HepG2 (cell line): Measurements from ENCODE around the gene TMEM198. TPM values are rescaled to one million over a fixed set of nuclear protein-coding genes. Genes with fewer than 3 reads are reported as not detected.

Source experiments
- ARID5B ChIP-seq: IDR thresholded peaks from 2 replicates; pipeline ENCODE4 v1.4.0; 2020; ENCODE audit warnings: mild to moderate bottlenecking, missing genetic modification reagents
- GABPB1 ChIP-seq: IDR thresholded peaks from 2 replicates; pipeline ENCODE4 v1.6.1; 2016; ENCODE audit warnings: mild to moderate bottlenecking, missing genetic modification reagents, moderate library complexity, missing compliant biosample characterization
- MAF1 ChIP-seq: sonication (generic); formaldehyde crosslinking; IDR thresholded peaks from 2 replicates; pipeline ENCODE4 v1.5.0; 2020; ENCODE audit warnings: missing genetic modification reagents, borderline replicate concordance
- MTA1 ChIP-seq: sonication (generic); formaldehyde crosslinking; IDR thresholded peaks from 2 replicates; pipeline ENCODE4 v1.4.0; 2020; ENCODE audit warnings: missing genetic modification reagents, mild to moderate bottlenecking, borderline replicate concordance
- MYC ChIP-seq: sonication (generic); formaldehyde crosslinking; IDR thresholded peaks from 2 replicates; pipeline ENCODE4 v1.9.0; 2021; ENCODE audit warnings: missing genetic modification reagents, borderline replicate concordance
- PAWR ChIP-seq: sonication (generic); formaldehyde crosslinking; IDR thresholded peaks from 2 replicates; pipeline ENCODE4 v1.4.0; 2020; ENCODE audit warnings: missing genetic modification reagents, mild to moderate bottlenecking, borderline replicate concordance
- RBM22 ChIP-seq: fragments of 200-400 bp; formaldehyde crosslinking; optimal IDR thresholded peaks from 2 replicates; pipeline ENCODE3; 2017; ENCODE audit warnings: mild to moderate bottlenecking, low read length, moderate library complexity
- SPEN ChIP-seq: sonication (generic); formaldehyde crosslinking; IDR thresholded peaks from 2 replicates; pipeline ENCODE4 v1.5.1; 2020; ENCODE audit warnings: low read depth, mild to moderate bottlenecking, missing genetic modification reagents
- SUZ12 ChIP-seq: fragments of 150-350 bp; IDR thresholded peaks from 2 replicates; pipeline ENCODE4 v1.6.1; 2014; ENCODE audit warnings: low read depth, low read length
- THAP11 ChIP-seq: IDR thresholded peaks from 2 replicates; pipeline ENCODE4 v1.6.1; 2016; ENCODE audit warnings: missing biosample characterization, missing genetic modification reagents
- UBTF ChIP-seq: sonication (generic); formaldehyde crosslinking; IDR thresholded peaks from 2 replicates; pipeline ENCODE4 v1.4.0; 2020; ENCODE audit warnings: mild to moderate bottlenecking, missing genetic modification reagents
- ZNF205 ChIP-seq: IDR thresholded peaks from 2 replicates; pipeline ENCODE4 v1.6.1; 2018; ENCODE audit warnings: missing biosample characterization, missing genetic modification reagents
- ZNF432 ChIP-seq: sonication (generic); formaldehyde crosslinking; IDR thresholded peaks from 2 replicates; pipeline ENCODE4 v1.5.0; 2020; ENCODE audit warnings: missing genetic modification reagents, mild to moderate bottlenecking, borderline replicate concordance
- ZNF724P ChIP-seq: sonication (generic); formaldehyde crosslinking; IDR thresholded peaks from 2 replicates; pipeline ENCODE4 v1.8.0; 2022; ENCODE audit warnings: missing genetic modification reagents, borderline replicate concordance
- ZNF761 ChIP-seq: sonication (generic); formaldehyde crosslinking; conservative IDR thresholded peaks from 2 replicates; pipeline ENCODE4 v1.4.0; 2020; ENCODE audit warnings: mild to moderate bottlenecking, missing genetic modification reagents
- ZNF839 ChIP-seq: sonication (generic); formaldehyde crosslinking; IDR thresholded peaks from 2 replicates; pipeline ENCODE4 v1.4.0; 2020; ENCODE audit warnings: missing genetic modification reagents, mild to moderate bottlenecking, borderline replicate concordance
- polyA plus RNA-seq, 8 experiments: library from polyadenylated mRNA; depleted of rRNA in 3 of 8; stranded (reverse) in 7 of 8; unstranded in 1 of 8; fragments of >200 nt; fragmentation: Illumina TruSeq in 4 of 8; extraction: Trizol in 4 of 8; gene quantifications; 2 replicates each; pipeline versions ENCODE4 v1.2.1 to v1.2.3, GENCODE V29; 2011 to 2016; ENCODE audit warnings: low read depth in 4 of 8, missing spikeins in 1 of 8, mixed read lengths in 1 of 8; ENCODE audit not compliant: insufficient read depth in 1 of 8
- total RNA-seq, 5 experiments: library from RNA; depleted of rRNA; stranded (reverse); fragments of >200 nt; fragmentation: Illumina TruSeq; extraction: Trizol; gene quantifications; 2 replicates each; pipeline ENCODE4 v1.2.3, GENCODE V29; 2016; ENCODE audit warnings: low read depth in 1 of 5
- TF ChIP-seq, protein P1 (sequence below): sonication (generic); formaldehyde crosslinking; IDR thresholded peaks from 2 replicates; pipeline ENCODE4 v1.5.0; 2020; ENCODE audit warnings: mild to moderate bottlenecking, missing genetic modification reagents, moderate library complexity
- TF ChIP-seq, protein P2 (sequence below): sonication (generic); formaldehyde crosslinking; IDR thresholded peaks from 2 replicates; pipeline ENCODE4 v1.8.0; 2022; ENCODE audit warnings: missing genetic modification reagents, mild to moderate bottlenecking, borderline replicate concordance

The TMEM198 gene
- total and polyA plus RNA-seq, 2 of the 13 experiments (the other 11 are each of a cell fraction or from before 2014, with no cell fraction given) = 17.3 to 23.5 TPM

DNA sequence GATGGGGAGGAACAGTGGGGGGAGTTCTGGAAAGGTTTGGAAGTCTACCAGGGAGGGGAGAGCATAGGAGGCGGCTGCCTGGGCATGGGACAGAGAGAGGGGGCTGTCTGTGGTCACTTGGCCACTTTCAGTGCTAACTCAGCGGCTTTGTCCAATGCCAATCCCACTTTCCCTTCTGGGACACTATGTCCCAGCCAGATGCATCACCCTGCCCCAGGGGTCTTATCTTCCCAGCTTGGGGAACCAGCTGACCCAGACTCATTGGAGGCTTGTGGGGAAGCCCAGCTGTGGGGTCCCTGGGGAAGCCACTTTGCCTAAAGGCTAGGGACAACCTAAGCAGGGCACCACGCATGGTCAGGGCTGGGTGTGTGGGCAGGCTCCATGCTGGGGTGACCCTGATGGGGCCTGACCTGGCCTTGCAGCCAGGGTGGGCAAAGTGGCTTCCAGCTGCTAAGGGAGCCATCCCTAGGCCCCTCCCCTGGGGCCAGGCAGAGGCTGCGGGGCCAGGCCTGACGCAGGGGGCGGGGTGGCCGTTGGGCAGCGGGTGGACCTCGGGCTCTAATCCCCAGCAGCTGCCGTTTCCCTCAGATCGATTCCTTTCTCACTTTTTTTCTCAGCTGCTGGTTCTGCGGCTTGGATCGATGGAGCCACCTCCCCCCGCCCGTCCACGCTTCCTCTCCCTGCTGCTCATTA is 31.2 kb upstream of the TMEM198 start (continued):
- TF ChIP-seq MAF1 (CRISPR knock-in tag) = no peak
- TF ChIP-seq THAP11 (CRISPR knock-in tag) = peak; percentile 43; the same call in 1 of the 2 replicates
- TF ChIP-seq, protein P1, sequence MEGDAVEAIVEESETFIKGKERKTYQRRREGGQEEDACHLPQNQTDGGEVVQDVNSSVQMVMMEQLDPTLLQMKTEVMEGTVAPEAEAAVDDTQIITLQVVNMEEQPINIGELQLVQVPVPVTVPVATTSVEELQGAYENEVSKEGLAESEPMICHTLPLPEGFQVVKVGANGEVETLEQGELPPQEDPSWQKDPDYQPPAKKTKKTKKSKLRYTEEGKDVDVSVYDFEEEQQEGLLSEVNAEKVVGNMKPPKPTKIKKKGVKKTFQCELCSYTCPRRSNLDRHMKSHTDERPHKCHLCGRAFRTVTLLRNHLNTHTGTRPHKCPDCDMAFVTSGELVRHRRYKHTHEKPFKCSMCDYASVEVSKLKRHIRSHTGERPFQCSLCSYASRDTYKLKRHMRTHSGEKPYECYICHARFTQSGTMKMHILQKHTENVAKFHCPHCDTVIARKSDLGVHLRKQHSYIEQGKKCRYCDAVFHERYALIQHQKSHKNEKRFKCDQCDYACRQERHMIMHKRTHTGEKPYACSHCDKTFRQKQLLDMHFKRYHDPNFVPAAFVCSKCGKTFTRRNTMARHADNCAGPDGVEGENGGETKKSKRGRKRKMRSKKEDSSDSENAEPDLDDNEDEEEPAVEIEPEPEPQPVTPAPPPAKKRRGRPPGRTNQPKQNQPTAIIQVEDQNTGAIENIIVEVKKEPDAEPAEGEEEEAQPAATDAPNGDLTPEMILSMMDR (CRISPR knock-in tag) = peak; percentile 36; the same call in 1 of the 2 replicates
- no peak for TF ChIP-seq SUZ12
- TF ChIP-seq MTA1 (CRISPR knock-in tag) = peak; percentile 82
- no peak for TF ChIP-seq ZNF432 (CRISPR knock-in tag)
- TF ChIP-seq ZNF205 (CRISPR knock-in tag) = 0 out of 2 replicates have a peak, but pooled peaks have one; percentile 62
- TF ChIP-seq ARID5B (CRISPR knock-in tag) = peak; percentile 50; the same call in 1 of the 2 replicates
- TF ChIP-seq UBTF (CRISPR knock-in tag) = peak; percentile 50; the same call in 1 of the 2 replicates
- 0 out of 2 replicates have a peak, but pooled peaks have one; percentile 43 for TF ChIP-seq ZNF761 (CRISPR knock-in tag)
- no peak for TF ChIP-seq PAWR (CRISPR knock-in tag)
- TF ChIP-seq, protein P2, sequence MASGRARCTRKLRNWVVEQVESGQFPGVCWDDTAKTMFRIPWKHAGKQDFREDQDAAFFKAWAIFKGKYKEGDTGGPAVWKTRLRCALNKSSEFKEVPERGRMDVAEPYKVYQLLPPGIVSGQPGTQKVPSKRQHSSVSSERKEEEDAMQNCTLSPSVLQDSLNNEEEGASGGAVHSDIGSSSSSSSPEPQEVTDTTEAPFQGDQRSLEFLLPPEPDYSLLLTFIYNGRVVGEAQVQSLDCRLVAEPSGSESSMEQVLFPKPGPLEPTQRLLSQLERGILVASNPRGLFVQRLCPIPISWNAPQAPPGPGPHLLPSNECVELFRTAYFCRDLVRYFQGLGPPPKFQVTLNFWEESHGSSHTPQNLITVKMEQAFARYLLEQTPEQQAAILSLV (CRISPR knock-in tag) = no peak
- peak; percentile 37; the same call in 1 of the 2 replicates for TF ChIP-seq MYC (CRISPR knock-in tag)
- no peak for TF ChIP-seq ZNF839 (CRISPR knock-in tag)
- no peak for TF ChIP-seq RBM22
- TF ChIP-seq GABPB1 (CRISPR knock-in tag) = peak; percentile 47; the same call in 1 of the 2 replicates
- 0 out of 2 replicates have a peak, but pooled peaks have one; percentile 21 for TF ChIP-seq SPEN (CRISPR knock-in tag)
- no peak for TF ChIP-seq ZNF724P
